Measurements from ENCODE around the gene CALCOCO1.

CALCOCO1 gene

GRCh38 chr12:53664191-53664590 is 63.1 kb downstream of the CALCOCO1 start:
- H3K4me3 ChIP-seq (ENCODE audit: extremely low read depth, insufficient read depth, low read length, poor library complexity, severe bottlenecking): no peak overlapping the region
- WGBS, 2 experiments (ENCODE audit: insufficient coverage in 2 of 2): 75 to 81% methylated on average over 3 to 4 of the region's 5 CpGs
- H3K9me3 ChIP-seq (ENCODE audit: control insufficient read depth, low read length): no peaks in the 10 kb centered on the region
- H3K4me1 ChIP-seq (ENCODE audit: control insufficient read depth, insufficient read depth, low read length, poor library complexity, severe bottlenecking): peaks cover 17% of the 10 kb centered on the region
- H3K36me3 ChIP-seq (ENCODE audit: control insufficient read depth, insufficient read depth, low read length): peaks cover 69% of the 10 kb centered on the region
- H3K27ac ChIP-seq (ENCODE audit: low read depth, low read length, severe bottlenecking): no peak overlapping the region

- no peaks in the 10 kb centered on the region for H3K9me3 ChIP-seq (ENCODE audit: control insufficient read depth, low read length)
- no CpG with 5 or more reads among the region's 5 CpGs for WGBS, 2 experiments (ENCODE audit: insufficient coverage in 2 of 2)
- H3K27ac ChIP-seq (ENCODE audit: low read depth, low read length, severe bottlenecking): peak overlapping the region; percentile 96
- H3K4me1 ChIP-seq (ENCODE audit: control insufficient read depth, insufficient read depth, low read length, poor library complexity, severe bottlenecking): peaks cover 36% of the 10 kb centered on the region
- H3K36me3 ChIP-seq (ENCODE audit: control insufficient read depth, insufficient read depth, low read length): peaks cover 30% of the 10 kb centered on the region
- no peak overlapping the region for H3K4me3 ChIP-seq (ENCODE audit: extremely low read depth, insufficient read depth, low read length, poor library complexity, severe bottlenecking)
These were observed 67.2 kb downstream of the CALCOCO1 start for GRCh38 chr12:53660041-53660440.

- H3K4me1 ChIP-seq (ENCODE audit: control insufficient read depth, insufficient read depth, low read length, poor library complexity, severe bottlenecking): peaks cover 36% of the 10 kb centered on the region
- peak overlapping the region; percentile 96 for H3K27ac ChIP-seq (ENCODE audit: low read depth, low read length, severe bottlenecking)
- H3K9me3 ChIP-seq (ENCODE audit: control insufficient read depth, low read length): no peaks in the 10 kb centered on the region
- H3K4me3 ChIP-seq (ENCODE audit: extremely low read depth, insufficient read depth, low read length, poor library complexity, severe bottlenecking): no peak overlapping the region
- WGBS, 2 experiments (ENCODE audit: insufficient coverage in 2 of 2): no CpG with 5 or more reads among the region's 2 CpGs
- H3K36me3 ChIP-seq (ENCODE audit: control insufficient read depth, insufficient read depth, low read length): peaks cover 25% of the 10 kb centered on the region
These were observed 67.7 kb downstream of the CALCOCO1 start for GRCh38 chr12:53659571-53659981.

GRCh38 chr12:53659011-53659551 is 68.2 kb downstream of the CALCOCO1 start:
- WGBS, 2 experiments (ENCODE audit: insufficient coverage in 2 of 2): 20 to 22% methylated on average over 1 to 2 of the region's 3 CpGs
- peak overlapping the region; percentile 96 for H3K27ac ChIP-seq (ENCODE audit: low read depth, low read length, severe bottlenecking)
- no peak overlapping the region for H3K4me3 ChIP-seq (ENCODE audit: extremely low read depth, insufficient read depth, low read length, poor library complexity, severe bottlenecking)
- H3K4me1 ChIP-seq (ENCODE audit: control insufficient read depth, insufficient read depth, low read length, poor library complexity, severe bottlenecking): peaks cover 36% of the 10 kb centered on the region
- H3K36me3 ChIP-seq (ENCODE audit: control insufficient read depth, insufficient read depth, low read length): peaks cover 20% of the 10 kb centered on the region
- H3K9me3 ChIP-seq (ENCODE audit: control insufficient read depth, low read length): no peaks in the 10 kb centered on the region

Data from mesodermal cell (in vitro differentiated cells).